DND-41 (cell line): ENCODE results near the gene DCC.

ENCODE experiments used
- ATAC-seq: fragments of 200-7000 bp; cut with Tn5 transposase; 3 replicates; pipeline ENCODE4 v1.9.1; 2021; ENCODE audit warnings: low read depth; ENCODE audit not compliant: insufficient read depth
- DNase-seq: peaks from one replicate; pipeline ENCODE4 v3.0.0-alpha.2; 2020
- H2AFZ ChIP-seq: 2 replicates; pipeline ENCODE4 v1.6.0; 2012; ENCODE audit warnings: low read depth, low read length
- H3K27ac ChIP-seq: 2 replicates; pipeline ENCODE4 v1.5.1; 2012; ENCODE audit warnings: low read length, inconsistent platforms
- H3K27me3 ChIP-seq: fragments of 200-600 bp; sonication (generic); 2 replicates; pipeline ENCODE4 v1.6.0; 2012; ENCODE audit warnings: low read length, mild to moderate bottlenecking, inconsistent platforms; ENCODE audit not compliant: insufficient read depth, poor library complexity
- H3K36me3 ChIP-seq: 2 replicates; pipeline ENCODE4 v1.5.1; 2012; ENCODE audit warnings: low read length, inconsistent platforms; ENCODE audit not compliant: insufficient read depth
- H3K4me1 ChIP-seq: 2 replicates; pipeline ENCODE4 v1.5.1; 2012; ENCODE audit warnings: mild to moderate bottlenecking, low read length; ENCODE audit not compliant: insufficient read depth
- H3K4me2 ChIP-seq: 2 replicates; pipeline ENCODE4 v1.6.0; 2012; ENCODE audit warnings: mild to moderate bottlenecking, moderate library complexity, low read length, inconsistent platforms; ENCODE audit not compliant: insufficient read depth
- H3K4me3 ChIP-seq, 2 experiments: fragments of 200-600 bp in 1 of 2; shearing (Covaris generic) in 1 of 2; 2 replicates each; pipeline ENCODE4 v1.5.1; 2012 to 2016; ENCODE audit warnings: inconsistent platforms in 2 of 2, low read length in 2 of 2, mild to moderate bottlenecking in 2 of 2, low read depth in 1 of 2, moderate library complexity in 1 of 2
- H3K79me2 ChIP-seq: 2 replicates; pipeline ENCODE4 v1.6.0; 2012; ENCODE audit warnings: low read length, inconsistent platforms; ENCODE audit not compliant: insufficient read depth
- H3K9ac ChIP-seq: 2 replicates; pipeline ENCODE4 v1.6.0; 2012; ENCODE audit warnings: low read depth, mild to moderate bottlenecking, inconsistent platforms, low read length, moderate library complexity
- H3K9me3 ChIP-seq: 2 replicates; pipeline ENCODE4 v1.5.1; 2012; ENCODE audit warnings: low read length, moderate library complexity, mild to moderate bottlenecking, inconsistent platforms; ENCODE audit not compliant: insufficient read depth, severe bottlenecking
- H4K20me1 ChIP-seq: 2 replicates; pipeline ENCODE4 v1.6.0; 2012; ENCODE audit warnings: low read length; ENCODE audit not compliant: insufficient read depth
- CTCF ChIP-seq: IDR thresholded peaks from 2 replicates; pipeline ENCODE4 v1.5.1; 2012; ENCODE audit warnings: borderline replicate concordance, low read length, moderate library complexity, mild to moderate bottlenecking; ENCODE audit not compliant: poor library complexity, severe bottlenecking; ENCODE audit errors: extremely low read depth
- EZH2 ChIP-seq: IDR thresholded peaks from 3 replicates; pipeline ENCODE4 v1.6.1; 2012; ENCODE audit warnings: borderline replicate concordance, low read depth, mild to moderate bottlenecking, moderate library complexity, low read length, inconsistent platforms; ENCODE audit not compliant: severe bottlenecking

Gene DCC

GRCh38 chr18:52439457-52439856 lies 99.5 kb downstream of the DCC start:
- no peak overlapping the region for H3K27ac ChIP-seq
- H3K27me3 ChIP-seq = no peaks in the 10 kb centered on the region
- no peak for ATAC-seq
- H3K79me2 ChIP-seq = no peaks in the 10 kb centered on the region
- H3K9me3 ChIP-seq = no peaks in the 10 kb centered on the region
- H3K9ac ChIP-seq = no peak overlapping the region
- no peak overlapping the region for H3K4me3 ChIP-seq
- TF ChIP-seq EZH2 = no peak
- no peak for TF ChIP-seq CTCF
- no peak overlapping the region; the same call in 1 of the 2 replicates for H2AFZ ChIP-seq
- H3K4me2 ChIP-seq = no peak overlapping the region
- no peaks in the 10 kb centered on the region for H3K4me1 ChIP-seq
- no peak for DNase-seq
- H3K36me3 ChIP-seq = no peaks in the 10 kb centered on the region
- H4K20me1 ChIP-seq = no peaks in the 10 kb centered on the region

- Histone ChIP-seq H3K4me1 (no peaks in the 10 kb centered on the region), H3K36me3 (no peaks in the 10 kb centered on the region), H4K20me1 (no peaks in the 10 kb centered on the region), H3K79me2 (no peaks in the 10 kb centered on the region), H3K9me3 (no peaks in the 10 kb centered on the region), H3K4me2 (no peak overlapping the region), H2AFZ (no peak overlapping the region), H3K9ac (no peak overlapping the region), H3K27me3 (no peaks in the 10 kb centered on the region), H3K27ac (no peak overlapping the region), H3K4me3 (no peak overlapping the region)
- no peak for TF ChIP-seq CTCF
- no peak for TF ChIP-seq EZH2
- no peak for DNase-seq
- no peak for ATAC-seq
Observed at GRCh38 chr18:52441794-52442193, 101.8 kb downstream of the DCC start.

- no peaks in the 10 kb centered on the region for H3K79me2 ChIP-seq
- no peaks in the 10 kb centered on the region for H4K20me1 ChIP-seq
- no peaks in the 10 kb centered on the region for H3K36me3 ChIP-seq
- no peak overlapping the region for H3K4me2 ChIP-seq
- H3K9ac ChIP-seq = no peak overlapping the region
- H3K27me3 ChIP-seq = no peaks in the 10 kb centered on the region
- H3K27ac ChIP-seq = no peak overlapping the region
- H2AFZ ChIP-seq = no peak overlapping the region
- H3K9me3 ChIP-seq = no peaks in the 10 kb centered on the region
- no peak for TF ChIP-seq EZH2
- no peak for TF ChIP-seq CTCF
- no peak for ATAC-seq
- no peaks in the 10 kb centered on the region for H3K4me1 ChIP-seq
- DNase-seq = no peak
- no peak overlapping the region for H3K4me3 ChIP-seq
Observed at GRCh38 chr18:52442686-52443085, 102.7 kb downstream of the DCC start.

DNA sequence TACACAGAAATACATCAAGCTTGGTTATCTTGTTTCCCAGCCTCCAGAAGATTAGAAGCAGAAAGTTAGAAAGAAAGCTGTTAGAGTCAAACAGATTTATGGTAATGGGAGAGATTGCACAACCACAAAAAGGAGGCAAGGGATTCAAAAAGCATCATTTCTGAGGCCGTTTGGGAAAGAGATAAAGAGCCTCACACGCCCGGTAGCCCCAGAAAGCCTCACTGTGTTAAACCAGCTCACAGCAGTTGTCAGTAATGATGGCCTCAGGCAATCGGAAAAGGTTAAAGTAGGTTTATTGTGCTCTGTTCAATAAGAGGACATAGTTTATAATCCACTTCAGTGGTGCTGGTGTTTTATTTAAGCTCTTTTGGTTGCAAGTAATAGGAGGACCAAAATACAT lies 111.3 kb downstream of the DCC start:
- Histone ChIP-seq H4K20me1 (no peaks in the 10 kb centered on the region), H3K27me3 (no peaks in the 10 kb centered on the region), H3K9ac (no peak overlapping the region), H3K79me2 (no peaks in the 10 kb centered on the region), H3K9me3 (no peaks in the 10 kb centered on the region), H2AFZ (no peak overlapping the region), H3K27ac (no peak overlapping the region), H3K4me2 (no peak overlapping the region), H3K4me1 (no peaks in the 10 kb centered on the region), H3K36me3 (no peaks in the 10 kb centered on the region), H3K4me3 (no peak overlapping the region)
- TF ChIP-seq CTCF (no peak), EZH2 (no peak)
- DNase-seq (no peak), ATAC-seq (no peak)
